Fibroblast of the aortic adventitia (primary cell): Measurements from ENCODE around the gene FOXN4. TPM values are rescaled to one million over a fixed set of nuclear protein-coding genes. Genes with fewer than 3 reads are reported as not detected.

Source experiments
- DNase-seq: peaks from one replicate; pipeline ENCODE4 v3.0.0-alpha.2; 2010; ENCODE audit warnings: low read depth
- H3K4me3 ChIP-seq: 2 replicates; pipeline ENCODE4 v1.5.1; 2011; ENCODE audit warnings: low read depth, mild to moderate bottlenecking, control low read depth, low read length, moderate library complexity
- total RNA-seq: library from RNA; depleted of rRNA; stranded (reverse); fragments of >200 nt; gene quantifications from 2 replicates; pipeline ENCODE4 v1.2.3, GENCODE V29; 2012; ENCODE audit warnings: low replicate concordance
- TF ChIP-seq, protein P1 (sequence below): IDR thresholded peaks from 2 replicates; pipeline ENCODE4 v1.5.1; 2011; ENCODE audit warnings: mild to moderate bottlenecking, low read length, control low read depth, inconsistent platforms; ENCODE audit not compliant: insufficient read depth

Gene FOXN4
- total RNA-seq, 1 donor = not detected

DNA sequence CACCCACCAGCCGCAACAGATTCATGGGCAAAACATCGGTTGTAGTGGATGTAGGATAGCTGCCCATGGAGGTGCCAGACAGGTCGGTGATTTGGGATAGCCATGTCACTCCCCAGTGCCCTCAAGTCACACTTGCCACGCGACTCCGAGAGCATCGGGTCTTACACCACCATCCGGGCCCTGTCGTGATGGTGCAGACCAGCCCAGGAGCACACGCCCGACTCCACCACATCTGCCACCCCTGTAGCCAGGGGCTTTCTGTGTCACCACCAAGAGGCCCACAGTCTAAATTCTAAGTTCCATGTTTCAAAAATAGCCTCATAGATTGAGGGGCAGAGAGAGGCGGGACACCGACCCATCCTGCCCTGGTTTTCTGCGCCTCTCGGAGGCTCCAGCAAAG lies 18.0 kb downstream of the FOXN4 start:
- DNase-seq = no peak
- no peak overlapping the region for H3K4me3 ChIP-seq
- TF ChIP-seq, protein P1, sequence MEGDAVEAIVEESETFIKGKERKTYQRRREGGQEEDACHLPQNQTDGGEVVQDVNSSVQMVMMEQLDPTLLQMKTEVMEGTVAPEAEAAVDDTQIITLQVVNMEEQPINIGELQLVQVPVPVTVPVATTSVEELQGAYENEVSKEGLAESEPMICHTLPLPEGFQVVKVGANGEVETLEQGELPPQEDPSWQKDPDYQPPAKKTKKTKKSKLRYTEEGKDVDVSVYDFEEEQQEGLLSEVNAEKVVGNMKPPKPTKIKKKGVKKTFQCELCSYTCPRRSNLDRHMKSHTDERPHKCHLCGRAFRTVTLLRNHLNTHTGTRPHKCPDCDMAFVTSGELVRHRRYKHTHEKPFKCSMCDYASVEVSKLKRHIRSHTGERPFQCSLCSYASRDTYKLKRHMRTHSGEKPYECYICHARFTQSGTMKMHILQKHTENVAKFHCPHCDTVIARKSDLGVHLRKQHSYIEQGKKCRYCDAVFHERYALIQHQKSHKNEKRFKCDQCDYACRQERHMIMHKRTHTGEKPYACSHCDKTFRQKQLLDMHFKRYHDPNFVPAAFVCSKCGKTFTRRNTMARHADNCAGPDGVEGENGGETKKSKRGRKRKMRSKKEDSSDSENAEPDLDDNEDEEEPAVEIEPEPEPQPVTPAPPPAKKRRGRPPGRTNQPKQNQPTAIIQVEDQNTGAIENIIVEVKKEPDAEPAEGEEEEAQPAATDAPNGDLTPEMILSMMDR = no peak

DNA sequence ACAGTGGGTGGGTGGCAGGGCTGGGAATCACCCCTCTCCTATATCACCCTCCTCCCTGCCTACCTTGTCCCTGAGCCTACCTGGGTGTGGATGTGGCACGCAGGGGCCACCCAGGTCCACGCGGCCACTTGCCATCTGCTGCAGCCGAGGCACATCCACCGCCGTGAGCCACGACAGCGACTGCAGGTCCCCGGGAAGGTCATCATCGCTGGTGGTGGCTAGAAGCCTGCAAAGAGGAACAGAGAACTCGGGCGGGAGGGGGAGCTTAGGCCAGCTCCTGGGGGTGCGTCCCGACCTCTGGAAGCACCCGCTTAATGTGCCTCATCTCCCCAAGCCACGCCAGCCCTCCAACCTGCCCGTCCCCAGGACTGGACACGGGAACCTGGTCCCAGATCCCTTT lies 19.0 kb downstream of the FOXN4 start:
- TF ChIP-seq, protein P1 = no peak
- H3K4me3 ChIP-seq = no peak overlapping the region
- no peak for DNase-seq

GRCh38 chr12:109289551-109289950 lies 19.5 kb downstream of the FOXN4 start:
- TF ChIP-seq, protein P1 = no peak
- DNase-seq = no peak
- H3K4me3 ChIP-seq = no peak overlapping the region

GRCh38 chr12:109289004-109289403 lies 20.1 kb downstream of the FOXN4 start:
- H3K4me3 ChIP-seq = no peak overlapping the region
- TF ChIP-seq, protein P1 = no peak
- no peak for DNase-seq

GRCh38 chr12:109288571-109288970 lies 20.5 kb downstream of the FOXN4 start:
- TF ChIP-seq, protein P1 = no peak
- no peak for DNase-seq
- H3K4me3 ChIP-seq = no peak overlapping the region

DNA sequence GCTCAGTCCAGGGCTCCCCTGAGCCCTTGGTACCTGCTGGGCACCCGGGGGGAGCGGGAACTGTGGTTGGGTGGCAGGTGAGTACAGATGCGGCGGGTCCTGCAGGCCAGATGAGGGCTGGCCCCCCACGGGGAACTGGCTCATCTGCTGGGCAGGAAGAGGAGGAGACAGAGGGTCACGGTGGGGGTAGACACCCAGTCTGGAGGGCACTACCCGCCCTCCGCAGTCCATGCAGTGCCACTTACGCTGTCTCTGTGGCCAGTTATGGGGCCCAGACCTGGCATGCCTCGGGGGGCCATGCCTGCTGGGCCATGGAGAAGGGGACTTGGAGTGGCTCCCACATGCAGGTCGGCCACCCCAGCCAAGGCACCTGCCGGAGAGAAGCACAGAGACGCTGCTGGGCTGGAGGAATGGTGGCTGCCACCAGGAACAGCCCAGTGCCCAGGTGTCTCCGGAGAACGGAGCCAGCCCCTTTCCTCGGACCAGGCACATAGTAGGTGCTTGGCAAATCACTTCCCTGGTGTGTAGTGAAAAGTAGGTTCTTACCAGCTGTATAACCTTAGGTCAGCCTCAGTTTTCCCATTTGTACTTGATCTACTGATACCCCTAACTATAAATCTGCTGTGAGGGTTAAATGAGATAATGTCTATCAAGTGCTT lies 21.1 kb downstream of the FOXN4 start:
- DNase-seq = no peak
- no peak overlapping the region for H3K4me3 ChIP-seq
- TF ChIP-seq, protein P1 = no peak

GRCh38 chr12:109287181-109287580 lies 21.9 kb downstream of the FOXN4 start:
- TF ChIP-seq, protein P1 = no peak
- no peak for DNase-seq

More at GRCh38 chr12:109287181-109287580, 21.9 kb downstream of the FOXN4 start:
- H3K4me3 ChIP-seq = no peak overlapping the region
